ENCODE results near the gene IFITM5.
"Not testable (repeated sequence)": the region's sequence is repeated elsewhere in the genome, so short reads cannot be mapped to it uniquely, and the experiment has no call there.

Gene IFITM5

DNA sequence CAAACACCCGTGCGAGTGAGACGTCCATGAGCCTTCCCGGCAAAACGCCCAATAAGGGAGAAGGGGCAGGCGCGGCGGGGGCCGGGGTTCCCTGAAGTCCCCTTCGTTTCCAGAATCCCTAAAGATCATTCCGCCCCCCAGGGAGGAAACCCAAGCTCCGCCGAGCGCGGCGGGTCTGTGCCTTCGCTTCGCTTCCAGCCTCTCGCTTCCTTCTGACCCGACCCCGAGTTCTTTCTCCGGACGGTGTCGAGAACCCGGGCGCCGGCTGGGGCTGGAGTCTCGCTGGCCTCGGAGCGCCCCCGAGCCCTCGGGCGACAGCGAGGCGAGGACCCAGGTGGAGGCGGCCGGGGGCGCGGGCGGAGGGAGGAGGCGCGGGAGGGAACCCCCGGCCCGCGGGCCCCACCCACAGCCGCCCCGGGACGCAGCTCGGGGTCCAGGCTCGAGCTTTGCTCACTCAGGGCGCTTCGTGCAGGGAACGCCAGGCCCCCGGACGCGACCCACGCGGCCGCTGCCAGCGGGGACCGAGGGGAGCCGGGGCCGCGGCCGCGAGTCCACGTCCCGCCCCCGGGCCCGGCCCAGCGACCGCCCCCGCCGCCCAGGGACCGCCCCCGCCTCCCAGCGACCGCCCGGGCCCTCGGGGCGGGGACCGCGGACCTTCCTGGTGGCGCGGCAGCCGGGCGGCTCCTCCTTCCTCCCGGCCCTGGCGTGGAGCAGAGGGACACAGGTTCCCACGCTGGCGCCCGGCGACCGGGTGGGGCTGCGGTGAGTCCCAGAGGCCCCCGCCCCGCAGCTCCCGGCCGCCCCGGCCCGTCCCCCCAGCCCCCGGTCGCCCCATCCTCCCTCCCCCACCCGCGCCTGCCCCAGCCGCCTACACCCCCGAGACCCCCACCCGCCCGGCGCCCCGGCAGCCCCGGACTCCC, 10.6 kb downstream of the IFITM5 start, which contains the start of gene PGGHG:
TSS of gene PGGHG (plus strand) at position 649 of the 920 bp plus-strand sequence. CDS start 691 bp downstream, outside the sequence.
- Mint-ChIP-seq H3K4me3 (peak within 1 kb of the TSS; percentile 83 to 89 (median 87)), H3K9me3 (no peaks in the 10 kb centered on the region), H3K27me3 (ENCODE audit: low read depth) (peaks cover 5% of the 10 kb centered on the region), H3K27ac (peak within 1 kb of the TSS; percentile 29 to 71 (median 61)), H3K36me3 (ENCODE audit: low read depth) (no peaks in the 10 kb centered on the region), H3K4me1 (peaks cover 7% of the 10 kb centered on the region)
- TF ChIP-seq, protein P1, sequence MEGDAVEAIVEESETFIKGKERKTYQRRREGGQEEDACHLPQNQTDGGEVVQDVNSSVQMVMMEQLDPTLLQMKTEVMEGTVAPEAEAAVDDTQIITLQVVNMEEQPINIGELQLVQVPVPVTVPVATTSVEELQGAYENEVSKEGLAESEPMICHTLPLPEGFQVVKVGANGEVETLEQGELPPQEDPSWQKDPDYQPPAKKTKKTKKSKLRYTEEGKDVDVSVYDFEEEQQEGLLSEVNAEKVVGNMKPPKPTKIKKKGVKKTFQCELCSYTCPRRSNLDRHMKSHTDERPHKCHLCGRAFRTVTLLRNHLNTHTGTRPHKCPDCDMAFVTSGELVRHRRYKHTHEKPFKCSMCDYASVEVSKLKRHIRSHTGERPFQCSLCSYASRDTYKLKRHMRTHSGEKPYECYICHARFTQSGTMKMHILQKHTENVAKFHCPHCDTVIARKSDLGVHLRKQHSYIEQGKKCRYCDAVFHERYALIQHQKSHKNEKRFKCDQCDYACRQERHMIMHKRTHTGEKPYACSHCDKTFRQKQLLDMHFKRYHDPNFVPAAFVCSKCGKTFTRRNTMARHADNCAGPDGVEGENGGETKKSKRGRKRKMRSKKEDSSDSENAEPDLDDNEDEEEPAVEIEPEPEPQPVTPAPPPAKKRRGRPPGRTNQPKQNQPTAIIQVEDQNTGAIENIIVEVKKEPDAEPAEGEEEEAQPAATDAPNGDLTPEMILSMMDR (IDR thresholded peaks at IDR 0.05; ENCODE audit: unreplicated experiment in 3 of 3), result no peak

DNA sequence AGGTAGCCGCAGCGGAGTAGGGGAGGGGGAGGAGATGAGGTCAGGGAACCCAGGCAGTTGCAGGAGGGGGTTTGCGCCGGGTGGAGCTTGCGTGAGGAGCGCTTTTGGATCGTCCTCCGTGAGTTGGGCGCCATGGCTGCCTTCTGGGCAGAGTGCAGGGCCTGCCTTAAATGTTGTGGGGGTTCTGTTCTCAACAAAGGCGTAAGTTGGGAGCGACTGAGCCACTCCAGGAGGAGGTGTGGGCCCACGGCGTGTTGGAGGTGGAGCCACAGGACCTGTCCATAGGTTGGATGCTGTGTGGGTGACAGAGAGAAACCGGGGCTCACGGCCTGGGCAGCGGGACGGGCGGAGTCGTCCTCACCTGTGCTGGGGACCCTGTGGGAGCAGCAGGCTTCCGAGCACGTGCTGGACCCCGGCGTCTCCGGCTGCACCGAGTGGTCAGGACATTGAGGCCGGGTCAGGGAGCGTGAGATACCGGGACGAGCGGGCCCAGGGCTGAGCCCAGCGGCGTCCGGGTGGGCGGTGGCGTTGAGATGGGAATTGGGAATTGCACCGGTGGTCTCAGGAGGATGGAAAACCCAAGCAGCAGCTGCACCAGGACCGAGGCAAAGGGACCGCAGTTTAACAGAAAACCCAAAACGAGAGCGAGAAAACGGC, 11.4 kb downstream of the IFITM5 start:
- Mint-ChIP-seq H3K27ac (peak overlapping the region; percentile 29 to 71 (median 61)), H3K27me3 (ENCODE audit: low read depth) (peaks cover 6% of the 10 kb centered on the region), H3K4me3 (peak overlapping the region; percentile 83 to 89 (median 87)), H3K36me3 (ENCODE audit: low read depth) (no peaks in the 10 kb centered on the region), H3K9me3 (no peaks in the 10 kb centered on the region), H3K4me1 (peaks cover 12% of the 10 kb centered on the region)
- TF ChIP-seq, protein P1 (IDR thresholded peaks at IDR 0.05; ENCODE audit: unreplicated experiment in 3 of 3), result no peak

DNA sequence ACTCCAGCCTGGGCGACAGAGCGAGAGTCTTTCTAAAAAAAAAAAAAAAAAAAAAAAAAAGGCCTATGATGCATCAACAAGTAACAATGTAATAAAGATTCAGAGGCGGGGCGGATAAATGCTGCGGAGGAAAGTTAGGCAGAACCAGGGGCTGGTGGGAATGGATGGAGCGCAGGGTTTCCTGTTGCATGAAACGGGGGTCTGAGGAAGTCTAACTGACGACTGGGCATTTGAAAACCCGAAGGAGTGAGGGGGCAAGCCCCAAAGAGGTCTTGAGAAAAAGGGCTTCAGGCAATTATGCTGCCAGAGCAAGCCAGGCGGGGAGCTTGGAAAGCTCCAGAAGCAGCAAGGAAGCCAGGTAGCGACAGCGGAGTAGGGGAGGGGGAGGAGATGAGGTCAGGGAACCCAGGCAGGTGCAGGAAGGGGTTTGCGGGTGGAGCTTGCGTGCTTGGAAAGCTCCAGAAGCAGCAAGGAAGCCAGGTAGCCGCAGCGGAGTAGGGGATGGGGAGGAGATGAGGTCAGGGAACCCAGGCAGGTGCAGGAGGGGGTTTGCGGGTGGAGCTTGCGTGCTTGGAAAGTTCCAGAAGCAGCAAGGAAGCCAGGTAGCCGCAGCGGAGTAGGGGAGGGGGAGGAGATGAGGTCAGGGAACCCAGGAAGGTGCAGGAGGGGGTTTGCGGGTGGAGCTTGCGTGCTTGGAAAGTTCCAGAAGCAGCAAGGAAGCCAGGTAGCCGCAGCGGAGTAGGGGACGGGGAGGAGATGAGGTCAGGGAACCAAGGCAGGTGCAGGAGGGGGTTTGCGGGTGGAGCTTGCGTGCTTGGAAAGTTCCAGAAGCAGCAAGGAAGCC, 12.1 kb downstream of the IFITM5 start:
- not testable (repeated sequence) for H3K36me3 Mint-ChIP-seq (ENCODE audit: low read depth)
- Mint-ChIP-seq H3K4me1 (peaks cover 16% of the 10 kb centered on the region), H3K27ac (peak overlapping the region; percentile 45 to 58 (median 50))

DNA sequence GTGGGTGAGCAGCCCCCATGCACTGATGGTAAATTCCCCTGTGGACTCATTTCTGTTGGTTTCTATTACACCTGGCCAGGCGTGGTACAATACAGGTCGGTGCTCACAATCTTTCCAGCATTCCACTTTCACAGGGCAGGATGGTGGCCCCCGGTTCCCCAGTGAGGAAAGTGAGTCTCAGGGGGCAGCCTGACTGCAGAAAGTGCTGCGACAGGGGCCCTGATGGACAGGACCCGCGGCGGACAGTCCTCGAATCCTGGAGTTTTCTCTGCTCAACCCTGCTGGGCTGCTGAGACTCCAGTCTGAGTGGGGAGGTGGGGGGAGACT, 13.5 kb downstream of the IFITM5 start:
- H3K27ac Mint-ChIP-seq, result peak overlapping the region; percentile 29 to 90 (median 81)
- H3K4me3 Mint-ChIP-seq, result peak overlapping the region; percentile 35 to 78 (median 38)
- no peaks in the 10 kb centered on the region for H3K9me3 Mint-ChIP-seq
- H3K27me3 Mint-ChIP-seq (ENCODE audit: low read depth), result peaks cover 14% of the 10 kb centered on the region
- H3K36me3 Mint-ChIP-seq (ENCODE audit: low read depth), result no peaks in the 10 kb centered on the region
- TF ChIP-seq, protein P1 (IDR thresholded peaks at IDR 0.05; ENCODE audit: unreplicated experiment in 3 of 3), result no peak
- peaks cover 16% of the 10 kb centered on the region for H3K4me1 Mint-ChIP-seq

More for the DNA sequence above, 12.1 kb downstream of the IFITM5 start:
- H3K4me3 Mint-ChIP-seq, result peak overlapping the region; percentile 80 to 83 (median 82)
- not testable (repeated sequence) for H3K9me3 Mint-ChIP-seq; H3K27me3 Mint-ChIP-seq (ENCODE audit: low read depth)

DNA sequence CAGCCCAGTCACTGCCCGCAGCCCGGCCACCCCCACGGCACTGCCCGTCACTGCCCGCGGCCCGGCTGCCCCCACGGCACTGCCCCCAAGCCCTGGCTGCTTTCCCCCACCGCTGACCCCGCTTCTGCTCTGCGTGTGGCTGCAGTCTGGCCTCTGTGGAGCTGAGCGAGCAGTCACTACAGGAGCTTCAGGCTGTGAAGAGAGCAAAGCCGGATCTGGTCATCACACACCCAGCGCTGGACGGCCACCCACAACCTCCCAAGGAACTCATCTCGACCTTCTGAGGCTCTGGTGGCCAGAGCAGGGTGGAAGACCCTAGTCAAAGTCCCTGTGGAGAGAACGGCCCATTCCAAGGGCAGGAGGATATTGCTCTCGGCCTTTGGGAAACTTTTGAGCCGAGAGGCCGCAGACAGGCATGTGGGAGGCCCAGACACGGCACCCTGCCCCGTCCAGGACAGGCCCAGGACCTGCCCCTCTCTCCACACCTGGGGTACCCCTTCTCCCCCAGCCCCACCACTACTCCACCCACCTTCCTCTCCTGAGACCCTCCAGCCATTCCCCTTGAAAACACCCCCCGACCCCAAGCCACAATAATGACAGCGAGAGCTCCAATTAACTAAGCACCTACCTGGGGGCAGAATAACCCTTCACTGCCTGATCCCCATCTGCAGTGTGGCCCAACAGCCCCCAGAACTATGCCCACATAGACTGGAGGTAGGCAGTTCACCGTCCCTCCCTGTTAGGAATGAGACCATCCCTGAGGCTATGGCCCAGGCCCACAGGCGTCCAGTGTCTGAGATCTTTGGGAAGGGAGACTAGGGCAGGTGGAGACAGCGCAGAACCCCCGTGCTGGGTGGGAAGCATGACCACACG, 14.1 kb downstream of the IFITM5 start:
- TF ChIP-seq, protein P1 (IDR thresholded peaks at IDR 0.05; ENCODE audit: unreplicated experiment in 3 of 3), result no peak
- Mint-ChIP-seq H3K27me3 (ENCODE audit: low read depth) (peaks cover 14% of the 10 kb centered on the region), H3K9me3 (no peaks in the 10 kb centered on the region), H3K4me3 (peak overlapping the region; percentile 17 to 56 (median 38)), H3K27ac (peak overlapping the region; percentile 29 to 90 (median 81)), H3K4me1 (peaks cover 16% of the 10 kb centered on the region), H3K36me3 (ENCODE audit: low read depth) (no peaks in the 10 kb centered on the region)
